ENCODE results near the gene MECP2. TPM values are rescaled to one million over a fixed set of nuclear protein-coding genes. Genes with fewer than 3 reads are reported as not detected.

Gene MECP2
- total RNA-seq, 1 donor from 2014 or later, result 65.7 TPM

- no peaks in the 10 kb centered on the region for H3K9me3 ChIP-seq
- peaks cover 0 to 7% of the 10 kb centered on the region in 2 donors for H3K4me1 ChIP-seq
- no peaks in the 10 kb centered on the region for H3K27me3 ChIP-seq
- no peaks in the 10 kb centered on the region for H3K36me3 ChIP-seq
- peak overlapping the region in 1 of 2 donors; percentile 99 for H3K27ac ChIP-seq
- intact Hi-C loops (cut with DNase I), result loop anchor here (5.0 kb wide), 1 partner anchor 567 kb away; no protein-coding TSS in a partner anchor
- no peak for DNase-seq (ENCODE audit: low spot score in 2 of 2)
- no peak for TF ChIP-seq CTCF (IDR thresholded peaks at IDR 0.05)
- no peak overlapping the region for H3K4me3 ChIP-seq
Observed at GRCh38 chrX:153974726-153975286, 122.7 kb downstream of the MECP2 start.

GRCh38 chrX:153974003-153974725 lies 123.4 kb downstream of the MECP2 start:
- peak overlapping the region; percentile 98 to 99 for H3K27ac ChIP-seq
- no peak for TF ChIP-seq CTCF (IDR thresholded peaks at IDR 0.05)
- no peaks in the 10 kb centered on the region for H3K27me3 ChIP-seq
- no peaks in the 10 kb centered on the region for H3K9me3 ChIP-seq
- intact Hi-C loops (cut with DNase I), result loop anchor here (5.0 kb wide), 1 partner anchor 568 kb away; no protein-coding TSS in a partner anchor
- no peaks in the 10 kb centered on the region for H3K36me3 ChIP-seq
- DNase-seq (ENCODE audit: low spot score in 2 of 2), result peak in 1 of 2 donors; percentile 61
- H3K4me3 ChIP-seq, result peak overlapping the region; percentile 84 to 91
- peaks cover 2 to 7% of the 10 kb centered on the region in 2 donors for H3K4me1 ChIP-seq

- peak overlapping the region; percentile 98 to 99 for H3K27ac ChIP-seq
- peak overlapping the region; percentile 84 to 91 for H3K4me3 ChIP-seq
- intact Hi-C loops (cut with DNase I), result loop anchor here (5.0 kb wide), 1 partner anchor 569 kb away; no protein-coding TSS in a partner anchor
- H3K4me1 ChIP-seq, result peaks cover 6 to 8% of the 10 kb centered on the region in 2 donors
- no peaks in the 10 kb centered on the region for H3K9me3 ChIP-seq
- H3K27me3 ChIP-seq, result no peaks in the 10 kb centered on the region
- DNase-seq (ENCODE audit: low spot score in 2 of 2), result peak in 1 of 2 donors; percentile 67
- no peaks in the 10 kb centered on the region for H3K36me3 ChIP-seq
- no peak for TF ChIP-seq CTCF (IDR thresholded peaks at IDR 0.05)
Observed at GRCh38 chrX:153973127-153974002, 124.2 kb downstream of the MECP2 start.

GRCh38 chrX:153972368-153973126 lies 125.0 kb downstream of the MECP2 start, which contains the start of gene TMEM187:
TMEM187 (plus strand) TSS chrX:153972754; CDS start chrX:153982063, 9,309 bp downstream.
- intact Hi-C loops (cut with DNase I), result loop anchor here (1.0 to 5.0 kb wide), 2 partner anchors 44 to 570 kb away; no protein-coding TSS in a partner anchor
- DNase-seq (ENCODE audit: low spot score in 2 of 2), result peak in 1 of 2 donors; percentile 92
- peak within 1 kb of the TSS; percentile 98 to 99 for H3K27ac ChIP-seq
- peaks cover 11 to 14% of the 10 kb centered on the region in 2 donors for H3K4me1 ChIP-seq
- H3K36me3 ChIP-seq, result no peaks in the 10 kb centered on the region
- no peaks in the 10 kb centered on the region for H3K9me3 ChIP-seq
- peak within 1 kb of the TSS; percentile 84 to 91 for H3K4me3 ChIP-seq
- no peak for TF ChIP-seq CTCF (IDR thresholded peaks at IDR 0.05)
- no peaks in the 10 kb centered on the region for H3K27me3 ChIP-seq

Other genes with a start within 250 kb of the MECP2 start
- 25.8 TPM for gene L1CAM, start 211.5 kb downstream of the MECP2 start, total RNA-seq
- gene AVPR2, start 193.0 kb downstream of the MECP2 start, total RNA-seq, result 4.8 TPM
- gene ARHGAP4, start 171.5 kb downstream of the MECP2 start, total RNA-seq, result 94.3 TPM
- gene NAA10, start 162.7 kb downstream of the MECP2 start, total RNA-seq, result 155 TPM
- 15.5 TPM for gene RENBP, start 153.1 kb downstream of the MECP2 start, total RNA-seq
- gene HCFC1, start 125.9 kb downstream of the MECP2 start, total RNA-seq, result 91.4 TPM
- 4.4 TPM for gene TMEM187, start 125.0 kb downstream of the MECP2 start, total RNA-seq
- 105 TPM for gene IRAK1, start 77.8 kb downstream of the MECP2 start, total RNA-seq
- gene OPN1LW, start 46.5 kb upstream of the MECP2 start, total RNA-seq, result not detected
- not detected for gene OPN1MW, start 84.9 kb upstream of the MECP2 start, total RNA-seq
- gene OPN1MW2, start 122.0 kb upstream of the MECP2 start, total RNA-seq, result not detected
- not detected for gene OPN1MW3, start 159.9 kb upstream of the MECP2 start, total RNA-seq
- gene TEX28, start 197.4 kb upstream of the MECP2 start, total RNA-seq, result not detected
- gene TKTL1, start 198.1 kb upstream of the MECP2 start, total RNA-seq, result not detected